Endothelial cell of umbilical vein (primary cell): ENCODE measurements around the gene GADL1.

ENCODE experiments used
- CTCF ChIP-seq, 2 donors: IDR thresholded peaks; 1 replicate in 1 of 2; 2 replicates in 1 of 2; pipeline ENCODE4 v1.5.1; 2011; ENCODE audit warnings: low read length in 2 of 2, mild to moderate bottlenecking in 2 of 2, moderate library complexity in 2 of 2, control low read depth in 1 of 2, inconsistent platforms in 1 of 2, low read depth in 1 of 2; ENCODE audit not compliant: insufficient read depth in 1 of 2; ENCODE audit errors: extremely low read depth in 1 of 2
- EZH2 ChIP-seq: IDR thresholded peaks from 2 replicates; pipeline ENCODE4 v1.6.1; 2012; ENCODE audit warnings: borderline replicate concordance, low read depth, mild to moderate bottlenecking, moderate library complexity, low read length, inconsistent platforms; ENCODE audit not compliant: severe bottlenecking
- JUN ChIP-seq: IDR thresholded peaks from 2 replicates; pipeline ENCODE4 v1.6.1; 2011; ENCODE audit warnings: borderline replicate concordance, low read depth; ENCODE audit not compliant: insufficient read length, insufficient read depth
- MYC ChIP-seq: IDR thresholded peaks from one replicate; pipeline ENCODE4 v1.6.1; 2011; ENCODE audit warnings: mild to moderate bottlenecking, low read depth, low read length
- POLR2A ChIP-seq: IDR thresholded peaks from 2 replicates; pipeline ENCODE4 v1.6.1; 2012; ENCODE audit warnings: low read depth, mild to moderate bottlenecking, control low read depth, low read length
- POLR2AphosphoS5 ChIP-seq: IDR thresholded peaks from 2 replicates; pipeline ENCODE4 v1.6.1; 2012; ENCODE audit warnings: low read depth, mild to moderate bottlenecking, control low read depth, low read length, moderate library complexity; ENCODE audit not compliant: insufficient read depth

GRCh38 chr3:30886888-30887287, 7.6 kb downstream of the GADL1 start:
- TF ChIP-seq POLR2A, result no peak
- no peak for TF ChIP-seq EZH2
- TF ChIP-seq CTCF (IDR thresholded peaks at IDR 0.05; ENCODE audit: extremely low read depth in 1 of 2, insufficient read depth in 1 of 2, low read depth in 1 of 2, low read length in 2 of 2), result no peak
- no peak for TF ChIP-seq POLR2AphosphoS5
- TF ChIP-seq MYC, result no peak
- TF ChIP-seq JUN, result no peak
